DLD1 (cell line): ENCODE results near the gene PRDX5.

Experiments used
- in situ Hi-C: cut with HindIII; loops from 2 replicates; pipeline ENCODE4 v1.10.0; 2017; ENCODE audit warnings: low sequenced_read_pairs

The PRDX5 gene

GRCh38 chr11:64359712-64360445, 42.0 kb downstream of the PRDX5 start:
- in situ Hi-C loops: no loop called here

GRCh38 chr11:64360448-64360921, 42.6 kb downstream of the PRDX5 start:
- in situ Hi-C loops: no loop called here

GRCh38 chr11:64361659-64362058, 43.7 kb downstream of the PRDX5 start:
- in situ Hi-C loops: no loop called here

- in situ Hi-C loops: no loop called here
Observed at GRCh38 chr11:64362339-64362738, 44.4 kb downstream of the PRDX5 start.

GRCh38 chr11:64364435-64364834, 46.5 kb downstream of the PRDX5 start:
- in situ Hi-C loops: no loop called here

GRCh38 chr11:64364911-64365310, 47.0 kb downstream of the PRDX5 start:
- in situ Hi-C loops: no loop called here

- in situ Hi-C loops: no loop called here
Observed at GRCh38 chr11:64366751-64367150, 48.8 kb downstream of the PRDX5 start.

- in situ Hi-C loops: no loop called here
Observed at GRCh38 chr11:64367931-64368672, 50.2 kb downstream of the PRDX5 start.

GRCh38 chr11:64368673-64369074, 50.8 kb downstream of the PRDX5 start:
- in situ Hi-C loops: no loop called here

GRCh38 chr11:64369440-64370421, 51.8 kb downstream of the PRDX5 start:
- in situ Hi-C loops: no loop called here

GRCh38 chr11:64371201-64371600, 53.3 kb downstream of the PRDX5 start:
- in situ Hi-C loops: no loop called here
